GM06990 (cell line): ENCODE measurements around the gene ADRA2C.

Source experiments
- DNase-seq: peaks from one replicate; pipeline ENCODE4 v3.0.0-alpha.2; 2011; ENCODE audit not compliant: insufficient read length; ENCODE audit errors: extremely low read depth
- H3K27me3 ChIP-seq: replicated peaks from 2 replicates; pipeline ENCODE4 v1.6.0; 2011; ENCODE audit warnings: low read length; ENCODE audit not compliant: control insufficient read depth, insufficient read depth
- H3K36me3 ChIP-seq: 2 replicates; pipeline ENCODE4 v1.5.1; 2011; ENCODE audit warnings: low read length; ENCODE audit not compliant: control insufficient read depth, insufficient read depth
- H3K4me3 ChIP-seq: replicated peaks from 2 replicates; pipeline ENCODE4 v1.5.1; 2011; ENCODE audit warnings: low read depth, mild to moderate bottlenecking, control low read depth, low read length
- TF ChIP-seq, protein P1 (sequence below): IDR thresholded peaks from 2 replicates; pipeline ENCODE4 v1.5.1; 2011; ENCODE audit warnings: low read length, control low read depth, mild to moderate bottlenecking, inconsistent platforms; ENCODE audit not compliant: insufficient read depth, poor library complexity, severe bottlenecking

The ADRA2C gene

DNA sequence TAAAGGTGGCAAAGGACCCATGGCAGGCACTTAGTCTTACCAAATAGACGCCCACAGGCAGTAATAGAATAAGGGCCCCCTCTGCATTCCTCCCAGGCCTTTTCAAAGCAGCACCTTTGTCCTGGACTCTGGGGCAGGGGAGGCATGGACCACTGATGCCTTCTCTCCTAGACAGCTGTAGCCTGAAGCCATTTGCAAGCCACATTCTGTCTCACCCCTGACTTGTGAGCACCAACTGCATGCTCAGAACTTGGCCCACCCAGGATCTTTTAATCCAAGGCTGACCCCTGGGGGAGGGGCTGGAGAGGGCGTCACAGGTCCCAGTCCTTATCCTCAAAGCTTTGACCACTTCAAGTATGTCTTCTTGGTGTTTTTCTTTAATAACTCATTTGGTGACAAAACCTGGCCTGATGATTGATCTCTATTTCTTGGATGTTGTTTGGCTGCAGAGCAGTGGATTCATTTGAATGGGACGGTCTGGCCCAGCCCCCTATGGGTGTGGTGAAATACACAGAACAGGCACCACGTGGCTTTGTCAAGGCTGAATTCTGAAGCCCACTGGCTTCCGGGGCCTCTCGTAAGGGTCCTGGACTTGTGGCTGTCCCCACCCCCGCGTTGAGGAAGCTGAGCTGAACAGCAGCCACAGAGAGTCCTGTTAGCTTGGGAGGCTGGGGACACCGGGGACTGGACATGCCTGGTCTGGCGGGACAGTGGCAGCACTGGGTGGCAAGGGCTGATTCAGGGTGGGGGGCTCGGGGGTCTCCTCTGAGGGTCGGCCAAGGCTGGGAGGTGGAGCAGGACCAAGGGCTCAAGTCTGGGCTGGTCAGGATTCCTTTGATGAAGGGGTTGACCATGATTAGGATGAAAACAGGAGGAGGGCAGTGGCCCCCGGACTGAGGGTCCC is 36.6 kb downstream of the ADRA2C start:
- DNase-seq: no peak
- Histone ChIP-seq H3K36me3 (no peaks in the 10 kb centered on the region), H3K27me3 (no peaks in the 10 kb centered on the region; the same call in 1 of the 2 replicates), H3K4me3 (no peak overlapping the region)
- TF ChIP-seq, protein P1, sequence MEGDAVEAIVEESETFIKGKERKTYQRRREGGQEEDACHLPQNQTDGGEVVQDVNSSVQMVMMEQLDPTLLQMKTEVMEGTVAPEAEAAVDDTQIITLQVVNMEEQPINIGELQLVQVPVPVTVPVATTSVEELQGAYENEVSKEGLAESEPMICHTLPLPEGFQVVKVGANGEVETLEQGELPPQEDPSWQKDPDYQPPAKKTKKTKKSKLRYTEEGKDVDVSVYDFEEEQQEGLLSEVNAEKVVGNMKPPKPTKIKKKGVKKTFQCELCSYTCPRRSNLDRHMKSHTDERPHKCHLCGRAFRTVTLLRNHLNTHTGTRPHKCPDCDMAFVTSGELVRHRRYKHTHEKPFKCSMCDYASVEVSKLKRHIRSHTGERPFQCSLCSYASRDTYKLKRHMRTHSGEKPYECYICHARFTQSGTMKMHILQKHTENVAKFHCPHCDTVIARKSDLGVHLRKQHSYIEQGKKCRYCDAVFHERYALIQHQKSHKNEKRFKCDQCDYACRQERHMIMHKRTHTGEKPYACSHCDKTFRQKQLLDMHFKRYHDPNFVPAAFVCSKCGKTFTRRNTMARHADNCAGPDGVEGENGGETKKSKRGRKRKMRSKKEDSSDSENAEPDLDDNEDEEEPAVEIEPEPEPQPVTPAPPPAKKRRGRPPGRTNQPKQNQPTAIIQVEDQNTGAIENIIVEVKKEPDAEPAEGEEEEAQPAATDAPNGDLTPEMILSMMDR: no peak

DNA sequence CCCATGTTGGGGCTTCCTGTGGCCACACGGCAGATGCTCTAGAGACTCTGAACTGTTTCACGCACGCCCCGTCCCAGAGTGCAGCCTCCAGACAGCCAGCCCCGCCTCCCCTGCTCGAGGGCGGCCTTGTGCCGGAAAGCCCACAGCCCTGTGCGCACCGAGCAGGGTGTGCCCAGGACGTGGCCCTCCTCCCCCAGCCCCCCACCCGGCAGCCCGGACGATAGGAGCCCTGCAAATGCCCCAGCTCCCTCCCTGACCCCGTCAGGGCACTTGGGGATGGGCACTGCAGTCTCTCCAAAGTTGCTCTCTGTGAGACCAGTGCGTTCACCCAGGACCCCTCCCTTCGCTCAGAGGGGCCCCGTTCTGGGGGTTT is 37.3 kb downstream of the ADRA2C start:
- H3K27me3 ChIP-seq: no peaks in the 10 kb centered on the region; the same call in 1 of the 2 replicates
- no peak for DNase-seq
- TF ChIP-seq, protein P1: no peak
- no peak overlapping the region for H3K4me3 ChIP-seq
- no peaks in the 10 kb centered on the region for H3K36me3 ChIP-seq

DNA sequence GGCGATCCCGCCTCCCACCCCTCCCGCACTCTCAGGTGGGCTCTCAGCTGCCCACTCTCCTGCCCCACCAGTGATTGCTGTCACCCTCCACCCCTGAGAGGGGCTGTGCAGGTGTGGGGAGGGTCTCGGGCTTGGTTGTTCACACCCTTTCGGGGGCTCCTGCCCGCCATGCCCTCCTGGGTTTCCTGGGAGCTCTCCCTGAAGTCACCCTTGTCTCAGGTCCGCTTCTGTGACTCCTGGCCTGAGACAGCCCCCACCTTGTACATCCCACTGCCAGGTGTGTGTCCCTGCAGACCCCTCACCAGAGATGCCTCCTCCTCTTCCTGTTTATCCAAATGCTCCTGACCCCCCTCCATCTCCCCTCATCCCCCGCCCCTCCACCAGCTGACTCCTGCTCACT is 37.8 kb downstream of the ADRA2C start:
- no peak for DNase-seq
- TF ChIP-seq, protein P1: no peak
- Histone ChIP-seq H3K27me3 (no peaks in the 10 kb centered on the region; the same call in 1 of the 2 replicates), H3K36me3 (no peaks in the 10 kb centered on the region), H3K4me3 (no peak overlapping the region)

DNA sequence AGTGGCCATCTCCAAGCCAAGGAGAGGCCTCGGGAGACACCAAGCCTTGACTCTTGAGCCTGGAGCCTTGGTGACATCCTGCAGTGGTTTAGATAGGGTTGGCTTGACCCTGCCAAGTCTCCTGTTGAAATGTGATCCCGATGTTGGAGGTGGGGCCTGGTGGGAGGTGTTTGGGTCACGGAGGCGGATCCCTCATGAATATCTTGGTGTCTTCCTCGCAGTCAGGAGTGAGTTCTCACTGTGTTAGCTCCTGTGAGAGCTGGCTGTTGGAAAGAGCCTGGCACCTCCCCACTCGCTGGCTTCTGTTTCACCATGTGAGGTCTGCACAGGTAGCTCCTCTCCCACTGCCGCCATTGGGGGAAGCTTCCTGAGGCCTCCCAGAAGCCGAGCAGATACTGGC is 38.8 kb downstream of the ADRA2C start:
- no peaks in the 10 kb centered on the region for H3K36me3 ChIP-seq
- DNase-seq: no peak
- no peaks in the 10 kb centered on the region; the same call in 1 of the 2 replicates for H3K27me3 ChIP-seq
- H3K4me3 ChIP-seq: no peak overlapping the region
- TF ChIP-seq, protein P1: no peak

DNA sequence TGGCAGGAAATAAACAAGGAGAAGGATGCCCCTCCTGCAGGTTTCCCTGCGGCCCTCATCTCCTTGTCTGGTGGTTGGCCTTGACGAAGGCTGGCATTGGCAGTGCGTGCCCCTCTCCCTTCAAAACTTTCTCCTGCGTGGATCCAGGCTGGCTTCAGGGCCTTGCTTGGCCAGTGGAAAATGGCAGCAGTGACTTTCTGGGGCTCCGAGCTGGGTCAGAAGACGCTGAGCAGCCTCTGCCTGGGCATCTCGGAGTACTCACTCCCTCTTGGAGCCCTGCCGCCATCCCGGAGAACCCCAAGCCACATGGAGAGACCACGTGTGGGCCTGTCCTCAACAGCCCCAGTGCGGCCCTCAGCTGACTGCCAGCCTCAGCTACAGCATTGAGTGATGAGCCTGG is 39.5 kb downstream of the ADRA2C start:
- Histone ChIP-seq H3K27me3 (no peaks in the 10 kb centered on the region), H3K36me3 (no peaks in the 10 kb centered on the region), H3K4me3 (no peak overlapping the region)
- TF ChIP-seq, protein P1: no peak
- no peak for DNase-seq
